NCI-H2171 (cell line): ENCODE results near the gene STXBP1.
A peak's percentile ranks its signal among the peaks of the same experiment; 100 is the strongest.

Experiments
- DNase-seq: peaks from one replicate; lab custom pipeline; 2025; lab: John Stamatoyannopoulos, UW

The STXBP1 gene

GRCh38 chr9:127734747-127735529 lies 122.9 kb downstream of the STXBP1 start, which contains the start of gene TOR2A:
Gene TOR2A (minus strand): TSS chr9:127735294. CDS start chr9:127735270, 24 bp downstream.
- peak; percentile 100 for DNase-seq

DNA sequence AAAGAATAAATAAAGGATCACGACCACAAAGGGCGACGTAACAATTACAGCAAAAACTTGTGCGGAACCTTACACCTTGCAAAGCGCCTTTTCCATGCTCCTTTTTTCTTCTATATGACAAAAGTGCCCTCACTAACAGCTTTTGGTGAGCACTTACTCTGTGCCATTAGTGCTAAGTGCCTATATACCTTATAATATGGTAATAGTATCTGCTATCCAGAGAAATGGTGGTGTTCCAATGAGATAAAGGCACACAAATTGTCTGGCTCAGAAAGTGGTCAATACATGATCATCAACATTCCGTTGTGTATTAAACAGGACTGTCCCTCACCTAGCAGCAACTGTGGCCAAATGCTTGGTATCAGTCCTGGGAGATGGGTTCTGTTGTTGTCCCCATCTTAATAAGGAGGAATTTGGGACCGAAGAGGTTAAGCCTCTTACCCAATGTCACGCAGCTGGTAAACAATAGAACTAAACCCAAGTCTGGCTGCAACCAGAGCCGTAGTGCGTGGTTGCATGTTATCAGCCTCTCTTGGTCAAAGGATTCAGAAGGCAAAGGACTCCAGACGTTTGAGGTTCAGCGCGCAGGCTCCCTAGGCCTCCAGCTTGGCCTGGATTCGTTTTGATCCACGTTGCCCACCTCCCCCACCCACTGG lies 123.6 kb downstream of the STXBP1 start:
- DNase-seq = no peak

- DNase-seq = no peak
Observed at GRCh38 chr9:127738666-127739065, 126.6 kb downstream of the STXBP1 start.

DNA sequence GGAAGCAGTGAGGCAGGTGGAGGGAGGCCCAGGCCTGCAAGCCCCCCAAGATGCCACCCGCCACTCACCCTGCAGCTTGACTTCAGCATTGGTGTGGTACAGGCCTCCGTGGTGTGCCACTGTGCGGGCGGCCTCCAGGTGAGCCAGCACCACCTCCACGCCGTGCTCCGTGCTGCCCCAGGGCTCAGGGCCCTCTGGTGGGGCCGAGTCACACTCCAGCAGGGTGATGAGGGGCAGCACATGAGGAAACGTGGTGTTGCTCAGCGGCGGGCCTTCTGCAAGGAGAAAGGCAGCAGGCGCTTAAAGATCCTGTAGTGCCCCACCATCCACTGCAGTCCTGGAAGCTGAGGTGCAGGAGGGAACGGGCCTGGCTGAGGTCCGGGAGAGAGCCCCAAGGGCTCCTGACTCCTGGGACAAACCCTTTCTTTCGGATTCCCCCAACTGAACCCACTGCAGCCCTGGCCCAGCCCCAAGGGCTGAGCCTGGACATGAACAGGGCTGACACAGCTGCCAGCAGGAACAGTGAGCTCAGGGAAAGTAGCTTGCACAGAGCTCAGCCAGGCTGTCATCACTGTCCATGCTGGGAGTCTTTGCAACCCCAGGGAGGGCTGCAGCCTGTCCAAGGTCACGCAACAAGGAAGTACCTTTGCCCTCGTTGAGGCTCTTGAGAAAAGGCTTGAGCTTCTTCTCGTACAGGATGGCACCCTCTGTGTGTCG lies 127.7 kb downstream of the STXBP1 start:
- no peak for DNase-seq

GRCh38 chr9:127741831-127742434 lies 129.9 kb downstream of the STXBP1 start:
- DNase-seq = no peak
